H1 (cell line): ENCODE measurements around the gene MBD5. TPM values are rescaled to one million over a fixed set of nuclear protein-coding genes. Genes with fewer than 3 reads are reported as not detected.

Source experiments
- CTCF ChIA-PET: fragments of 300-600 bp; sonication (Branson Sonifier 250); formaldehyde crosslinking; loops from one replicate; lab custom pipeline; 2021; ENCODE audit not compliant: partially characterized antibody; lab: Charles Lee
- POLR2A ChIA-PET: fragments of 300-600 bp; sonication (Branson Sonifier 250); formaldehyde crosslinking; loops from one replicate; lab custom pipeline; 2021; ENCODE audit warnings: inconsistent platforms; ENCODE audit not compliant: partially characterized antibody; lab: Charles Lee
- DNase-seq, 2 experiments: peaks; one replicate each; pipeline versions ENCODE4 v3.0.0 to v3.0.0-alpha.2; 2010 to 2022; ENCODE audit warnings: low spot score in 2 of 2, low read depth in 1 of 2, mixed read lengths in 1 of 2
- FAIRE-seq: peaks from 2 replicates; lab custom pipeline; 2011; peaks lifted over from hg19 to GRCh38; lab: Jason Lieb, UNC
- H2AFZ ChIP-seq: 2 replicates; pipeline ENCODE4 v1.8.1; 2012; ENCODE audit warnings: low read length, inconsistent platforms
- H2AK5ac ChIP-seq: 2 replicates; pipeline ENCODE4 v1.6.1; 2013; ENCODE audit warnings: low read depth, low read length
- H2BK120ac ChIP-seq: replicated peaks from 2 replicates; pipeline ENCODE3; 2013; ENCODE audit warnings: low read depth, low read length, inconsistent platforms
- H2BK12ac ChIP-seq: 2 replicates; pipeline ENCODE4 v1.6.1; 2013; ENCODE audit warnings: low read depth, low read length
- H2BK15ac ChIP-seq: 2 replicates; pipeline ENCODE4 v1.6.1; 2013; ENCODE audit warnings: low read length
- H2BK20ac ChIP-seq: 2 replicates; pipeline ENCODE4 v1.6.1; 2013; ENCODE audit warnings: low read length
- H2BK5ac ChIP-seq: 2 replicates; pipeline ENCODE4 v1.6.1; 2013; ENCODE audit warnings: low read depth, low read length
- H3K14ac ChIP-seq: 2 replicates; pipeline ENCODE4 v1.6.1; 2013; ENCODE audit warnings: inconsistent platforms; ENCODE audit not compliant: insufficient read length
- H3K18ac ChIP-seq: 2 replicates; pipeline ENCODE4 v1.6.1; 2013; ENCODE audit warnings: low read length; ENCODE audit errors: extremely low read depth
- H3K23ac ChIP-seq: 2 replicates; pipeline ENCODE4 v1.6.1; 2013; ENCODE audit warnings: inconsistent platforms; ENCODE audit not compliant: insufficient read length
- H3K23me2 ChIP-seq: 2 replicates; pipeline ENCODE4 v1.6.1; 2013; ENCODE audit warnings: low read depth, low read length
- H3K27ac ChIP-seq: 2 replicates; pipeline ENCODE4 v1.6.1; 2011; ENCODE audit warnings: low read depth, low read length, inconsistent platforms
- H3K27me3 ChIP-seq, 4 experiments: replicated peaks in 1 of 4; 1 replicate in 1 of 4; 2 replicates in 3 of 4; pipeline versions ENCODE4 v1.6.1 to v1.8.1; 2011 to 2013; ENCODE audit warnings: low read length in 3 of 4, mild to moderate bottlenecking in 3 of 4, inconsistent platforms in 2 of 4, mixed read lengths in 2 of 4, moderate library complexity in 1 of 4; ENCODE audit not compliant: control insufficient read depth in 3 of 4, insufficient read depth in 3 of 4; ENCODE audit errors: extremely low read depth in 1 of 4
- H3K36me3 ChIP-seq, 4 experiments: 2 replicates each; pipeline versions ENCODE4 v1.6.1 to v1.8.1; 2011 to 2013; ENCODE audit warnings: mild to moderate bottlenecking in 4 of 4, low read length in 3 of 4, moderate library complexity in 2 of 4, control low read depth in 1 of 4, inconsistent platforms in 1 of 4; ENCODE audit not compliant: insufficient read depth in 4 of 4, control insufficient read depth in 2 of 4
- H3K4ac ChIP-seq: replicated peaks from 2 replicates; pipeline ENCODE3; 2013; ENCODE audit warnings: low read length, low read depth, mixed read lengths, inconsistent platforms; ENCODE audit not compliant: insufficient read length
- H3K4me1 ChIP-seq, 4 experiments: replicated peaks in 1 of 4; 1 replicate in 1 of 4; 2 replicates in 3 of 4; pipeline versions ENCODE4 v1.6.1 to v1.8.1; 2011 to 2013; ENCODE audit warnings: low read length in 3 of 4, inconsistent platforms in 2 of 4, mixed read lengths in 1 of 4; ENCODE audit not compliant: insufficient read depth in 4 of 4, control insufficient read depth in 3 of 4
- H3K4me2 ChIP-seq, 2 experiments: 2 replicates each; pipeline versions ENCODE4 v1.6.1 to v1.8.1; 2011 to 2013; ENCODE audit warnings: low read depth in 2 of 2, low read length in 2 of 2, control low read depth in 1 of 2, inconsistent platforms in 1 of 2, mild to moderate bottlenecking in 1 of 2; ENCODE audit not compliant: insufficient read depth in 1 of 2
- H3K4me3 ChIP-seq, 4 experiments: fragments of 200-600, 300-600 bp in 1 of 4; sonication (generic), shearing (Covaris generic), sonication (Bioruptor Twin) in 1 of 4; 2 replicates each; pipeline versions ENCODE4 v1.5.1 to v1.8.1; 2011 to 2016; ENCODE audit warnings: low read length in 4 of 4, low read depth in 3 of 4, control low read depth in 2 of 4, inconsistent platforms in 2 of 4, mild to moderate bottlenecking in 2 of 4, mixed read lengths in 1 of 4, moderate library complexity in 1 of 4; ENCODE audit not compliant: insufficient read depth in 2 of 4; ENCODE audit errors: extremely low read depth in 1 of 4
- H3K56ac ChIP-seq: replicated peaks from 2 replicates; pipeline ENCODE3; 2013; ENCODE audit warnings: low read depth, mild to moderate bottlenecking, mixed read lengths, low read length, inconsistent platforms; ENCODE audit not compliant: insufficient read length
- H3K79me1 ChIP-seq: 2 replicates; pipeline ENCODE4 v1.6.1; 2013; ENCODE audit warnings: low read depth, low read length, control low read depth
- H3K79me2 ChIP-seq, 2 experiments: 2 replicates each; pipeline versions ENCODE4 v1.6.1 to v1.8.1; 2012 to 2013; ENCODE audit warnings: low read length in 2 of 2, mild to moderate bottlenecking in 2 of 2, inconsistent platforms in 1 of 2; ENCODE audit not compliant: insufficient read depth in 2 of 2, control insufficient read depth in 1 of 2
- H3K9ac ChIP-seq, 4 experiments: replicated peaks in 1 of 4; 1 replicate in 1 of 4; 2 replicates in 3 of 4; pipeline versions ENCODE4 v1.6.1 to v1.8.1; 2011 to 2013; ENCODE audit warnings: low read depth in 3 of 4, low read length in 3 of 4, control low read depth in 2 of 4, mild to moderate bottlenecking in 2 of 4, moderate library complexity in 2 of 4, inconsistent platforms in 1 of 4; ENCODE audit errors: extremely low read depth in 1 of 4
- H3K9me3 ChIP-seq, 2 experiments: 2 replicates each; pipeline versions ENCODE4 v1.6.1 to v1.8.1; 2012 to 2013; ENCODE audit warnings: mild to moderate bottlenecking in 2 of 2, moderate library complexity in 2 of 2, control low read depth in 1 of 2, inconsistent platforms in 1 of 2, low read depth in 1 of 2, low read length in 1 of 2, mixed read lengths in 1 of 2; ENCODE audit not compliant: insufficient read depth in 2 of 2
- H4K20me1 ChIP-seq, 2 experiments: replicated peaks in 1 of 2; 2 replicates each; pipeline versions ENCODE3 to v1.8.1; 2011 to 2013; ENCODE audit warnings: inconsistent platforms in 2 of 2, low read length in 2 of 2, mild to moderate bottlenecking in 1 of 2; ENCODE audit not compliant: insufficient read depth in 2 of 2, control insufficient read depth in 1 of 2
- H4K5ac ChIP-seq: 2 replicates; pipeline ENCODE4 v1.6.1; 2013; ENCODE audit warnings: low read length, low read depth, mixed read lengths, inconsistent platforms; ENCODE audit not compliant: insufficient read length
- H4K8ac ChIP-seq: 2 replicates; pipeline ENCODE4 v1.8.0; 2013; ENCODE audit warnings: mild to moderate bottlenecking, moderate library complexity, low read length, inconsistent platforms; ENCODE audit not compliant: insufficient read depth; ENCODE audit errors: extremely low read depth
- H4K91ac ChIP-seq: replicated peaks from 2 replicates; pipeline ENCODE3; 2013; ENCODE audit warnings: low read length, mixed read lengths, inconsistent platforms; ENCODE audit not compliant: insufficient read length
- BRCA1 ChIP-seq: IDR thresholded peaks from 2 replicates; pipeline ENCODE4 v1.6.1; 2012; ENCODE audit warnings: low read depth, low read length, improper control_type of control experiment
- CHD2 ChIP-seq: IDR thresholded peaks from 2 replicates; pipeline ENCODE4 v1.6.1; 2012; ENCODE audit warnings: low read length, improper control_type of control experiment
- EZH2 ChIP-seq: fragments of 200-600 bp; sonication (generic); IDR thresholded peaks from 2 replicates; pipeline ENCODE4 v1.7.1; 2012; ENCODE audit warnings: low read depth, mild to moderate bottlenecking, moderate library complexity, low read length, inconsistent platforms; ENCODE audit not compliant: severe bottlenecking
- RXRA ChIP-seq: IDR thresholded peaks from 2 replicates; pipeline ENCODE4 v1.6.1; 2011; ENCODE audit warnings: low read depth, mild to moderate bottlenecking, low read length, moderate library complexity; ENCODE audit not compliant: insufficient read depth
- SAP30 ChIP-seq: fragments of 300-600 bp; sonication (generic); IDR thresholded peaks from 2 replicates; pipeline ENCODE4 v1.7.1; 2012; ENCODE audit warnings: low read length, moderate library complexity, mild to moderate bottlenecking, inconsistent platforms; ENCODE audit not compliant: insufficient read depth, insufficient replicate concordance
- SIN3A ChIP-seq, 2 experiments: IDR thresholded peaks in 1 of 2; conservative IDR thresholded peaks in 1 of 2; 2 replicates each; pipeline ENCODE4 v1.6.1; 2011 to 2012; ENCODE audit warnings: low read length in 2 of 2, improper control_type of control experiment in 1 of 2, low read depth in 1 of 2, mild to moderate bottlenecking in 1 of 2
- SP4 ChIP-seq: IDR thresholded peaks from 2 replicates; pipeline ENCODE4 v1.6.1; 2012; ENCODE audit warnings: low read length, inconsistent platforms
- TAF7 ChIP-seq: optimal IDR thresholded peaks from 2 replicates; pipeline ENCODE3; 2011; ENCODE audit warnings: low read depth, mild to moderate bottlenecking, inconsistent platforms, low read length, moderate library complexity, borderline replicate concordance
- TBP ChIP-seq: IDR thresholded peaks from 2 replicates; pipeline ENCODE4 v1.6.1; 2011; ENCODE audit warnings: low read depth, low read length, improper control_type of control experiment
- TCF12 ChIP-seq: IDR thresholded peaks from 2 replicates; pipeline ENCODE4 v1.6.1; 2011; ENCODE audit warnings: low read depth, mild to moderate bottlenecking, low read length
- TEAD4 ChIP-seq: IDR thresholded peaks from 2 replicates; pipeline ENCODE4 v1.6.1; 2012; ENCODE audit warnings: low read depth, low read length, inconsistent platforms, mixed read lengths
- ZNF274 ChIP-seq: IDR thresholded peaks from 2 replicates; pipeline ENCODE4 v1.7.0; 2012; ENCODE audit warnings: low read length, borderline replicate concordance; ENCODE audit errors: extremely low read depth
- WGBS, 2 experiments: shearing (Covaris generic) in 1 of 2; methylation state at CpG; one replicate each; pipeline versions ENCODE4 v1.1.6 to v1.1.7; 2013 to 2015; ENCODE audit warnings: low lambda C conversion rate in 2 of 2, mixed read lengths in 2 of 2, inconsistent platforms in 1 of 2, low coverage in 1 of 2, missing lambda C conversion rate in 1 of 2; ENCODE audit not compliant: insufficient replicate concordance in 2 of 2, insufficient coverage in 1 of 2, insufficient read length in 1 of 2; ENCODE audit errors: extremely low coverage in 1 of 2, missing lambda C conversion rate in 1 of 2; 5-methylcytosine and 5-hydroxymethylcytosine counted together
- polyA plus RNA-seq, 7 experiments: library from polyadenylated mRNA; depleted of rRNA in 3 of 7; stranded (reverse) in 5 of 7; unstranded in 2 of 7; fragments of >200 nt in 5 of 7; fragments of 200-250 nt in 2 of 7; gene quantifications; 1 replicate in 5 of 7; 2 replicates in 1 of 7; 4 replicates in 1 of 7; pipeline versions ENCODE4 v1.2.1 to v1.2.3, GENCODE V29; 2011 to 2013; ENCODE audit warnings: missing spikeins in 2 of 7, mixed read lengths in 2 of 7
- total RNA-seq: library from RNA; stranded (reverse); fragmentation: NEBNext Ultra II Directional; extraction: Animal tissue kit (Norgen Biotek cat#: 25700); gene quantifications from 2 replicates; pipeline ENCODE4 v1.2.1, GENCODE V29; 2021

Gene MBD5
- total and polyA plus RNA-seq, 2 of the 8 experiments (the other 6 are each of a cell fraction or from before 2014, with no cell fraction given): 9.7 to 29.4 TPM

- Histone ChIP-seq H3K4ac (no peak overlapping the region), H3K4me2 (no peak overlapping the region), H3K9ac (no peak overlapping the region), H4K91ac (no peak overlapping the region), H3K18ac (no peak overlapping the region), H3K27me3 (no peaks in the 10 kb centered on the region), H3K23me2 (no peaks in the 10 kb centered on the region; the same call in 1 of the 2 replicates), H2AK5ac (no peak overlapping the region), H3K4me3 (no peak overlapping the region), H3K27ac (no peak overlapping the region), H2BK20ac (no peak overlapping the region), H2BK5ac (no peak overlapping the region), H4K20me1 (no peaks in the 10 kb centered on the region), H2BK120ac (no peak overlapping the region), H3K36me3 (no peaks in the 10 kb centered on the region), H3K56ac (no peak overlapping the region), H4K5ac (no peak overlapping the region), H3K4me1 (peaks cover 0 to 2% (median 0%) of the 10 kb centered on the region in 4 experiments; a peak in 1 of 7 replicates), H4K8ac (no peak overlapping the region), H2BK15ac (no peak overlapping the region), H3K79me2 (no peaks in the 10 kb centered on the region), H2BK12ac (no peak overlapping the region), H2AFZ (no peak overlapping the region), H3K79me1 (no peaks in the 10 kb centered on the region), H3K23ac (no peak overlapping the region), H3K9me3 (no peaks in the 10 kb centered on the region), H3K14ac (no peak overlapping the region)
- POLR2A ChIA-PET: no interaction called here
- DNase-seq: no peak
- WGBS, 2 experiments: 93% methylated on average over 4 of the region's 4 CpGs; no CpG with 5 or more reads in 1 of the 2 experiments
- TF ChIP-seq SP4 (no peak), BRCA1 (no peak), SAP30 (no peak), TEAD4 (no peak), EZH2 (no peak), TAF7 (no peak), ZNF274 (no peak), TBP (no peak), CHD2 (no peak), RXRA (no peak), TCF12 (no peak), SIN3A (conservative IDR thresholded peaks at IDR 0.05 in 1 of 2, IDR thresholded peaks at IDR 0.05 in 1 of 2; ENCODE audit: low read depth in 1 of 2, low read length in 2 of 2) (no peak)
- CTCF ChIA-PET: interaction anchor here (0.7 kb wide), 1 partner anchor 834 kb away, joined by 3 read pairs; no protein-coding TSS in a partner anchor
- no peak for FAIRE-seq
Observed at GRCh38 chr2:148490840-148491439, 470.0 kb downstream of the MBD5 start.
